GM12875 (cell line): ENCODE data around the gene PALB2.

Experiments used
- H3K4me3 ChIP-seq: one replicate; pipeline ENCODE4 v1.5.1; 2011; ENCODE audit warnings: low read depth, low read length, control low read depth
- TF ChIP-seq, protein P1 (sequence below): IDR thresholded peaks from 2 replicates; pipeline ENCODE4 v1.5.1; 2011; ENCODE audit warnings: low read depth, mild to moderate bottlenecking, control low read depth, inconsistent platforms, low read length, moderate library complexity, borderline replicate concordance; ENCODE audit not compliant: insufficient read depth

PALB2 gene

DNA sequence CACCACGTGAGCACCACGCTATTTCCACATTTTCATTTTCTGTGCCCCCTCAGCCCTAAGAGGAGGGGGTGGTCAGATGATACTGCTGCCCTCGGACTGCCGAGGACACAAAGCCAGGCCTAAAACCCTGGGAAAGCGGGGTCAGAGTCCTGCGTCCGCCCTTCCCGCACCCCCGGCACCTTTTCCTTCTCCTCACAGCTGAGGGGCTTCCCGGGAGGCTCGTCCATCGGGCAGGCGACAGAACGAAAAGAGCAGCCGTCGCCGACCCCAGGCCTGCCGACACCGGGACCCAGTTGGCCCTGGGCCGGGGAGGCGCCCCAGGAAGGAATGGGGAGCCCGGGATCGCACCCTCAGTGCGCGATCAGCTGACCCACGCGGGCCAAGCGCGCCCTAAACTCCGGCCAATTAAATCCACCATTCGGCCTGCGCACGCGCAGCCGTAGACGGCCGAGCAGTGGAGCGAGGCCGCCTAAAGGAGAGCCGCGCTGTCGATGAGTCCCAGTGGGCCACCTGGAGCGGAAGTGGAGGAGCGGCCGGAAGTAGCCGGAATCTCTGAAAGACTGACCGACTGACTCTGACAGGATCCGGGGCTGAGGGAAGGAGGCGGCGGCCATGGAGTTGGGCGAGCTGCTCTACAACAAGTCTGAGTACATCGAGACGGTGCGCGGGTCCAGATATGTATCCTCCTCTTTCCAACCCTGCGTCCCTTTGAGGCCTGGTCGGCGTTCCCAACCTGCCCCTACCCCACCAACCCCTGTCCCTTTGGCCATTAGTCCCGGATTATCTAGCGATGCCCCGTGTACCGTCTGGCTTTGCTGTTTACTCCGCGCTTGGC, at the start of gene PALB2, which contains the start of gene DCTN5:
TSS of gene PALB2 (minus strand) at position 380 of the 835 bp plus-strand sequence. CDS start at position 227, 153 bp downstream.
TSS of gene DCTN5 (plus strand) at position 536 of the 835 bp plus-strand sequence. CDS start at position 613, 77 bp downstream.
- H3K4me3 ChIP-seq, result peak within 1 kb of the TSS; percentile 84
- TF ChIP-seq, protein P1, sequence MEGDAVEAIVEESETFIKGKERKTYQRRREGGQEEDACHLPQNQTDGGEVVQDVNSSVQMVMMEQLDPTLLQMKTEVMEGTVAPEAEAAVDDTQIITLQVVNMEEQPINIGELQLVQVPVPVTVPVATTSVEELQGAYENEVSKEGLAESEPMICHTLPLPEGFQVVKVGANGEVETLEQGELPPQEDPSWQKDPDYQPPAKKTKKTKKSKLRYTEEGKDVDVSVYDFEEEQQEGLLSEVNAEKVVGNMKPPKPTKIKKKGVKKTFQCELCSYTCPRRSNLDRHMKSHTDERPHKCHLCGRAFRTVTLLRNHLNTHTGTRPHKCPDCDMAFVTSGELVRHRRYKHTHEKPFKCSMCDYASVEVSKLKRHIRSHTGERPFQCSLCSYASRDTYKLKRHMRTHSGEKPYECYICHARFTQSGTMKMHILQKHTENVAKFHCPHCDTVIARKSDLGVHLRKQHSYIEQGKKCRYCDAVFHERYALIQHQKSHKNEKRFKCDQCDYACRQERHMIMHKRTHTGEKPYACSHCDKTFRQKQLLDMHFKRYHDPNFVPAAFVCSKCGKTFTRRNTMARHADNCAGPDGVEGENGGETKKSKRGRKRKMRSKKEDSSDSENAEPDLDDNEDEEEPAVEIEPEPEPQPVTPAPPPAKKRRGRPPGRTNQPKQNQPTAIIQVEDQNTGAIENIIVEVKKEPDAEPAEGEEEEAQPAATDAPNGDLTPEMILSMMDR, result no peak

DNA sequence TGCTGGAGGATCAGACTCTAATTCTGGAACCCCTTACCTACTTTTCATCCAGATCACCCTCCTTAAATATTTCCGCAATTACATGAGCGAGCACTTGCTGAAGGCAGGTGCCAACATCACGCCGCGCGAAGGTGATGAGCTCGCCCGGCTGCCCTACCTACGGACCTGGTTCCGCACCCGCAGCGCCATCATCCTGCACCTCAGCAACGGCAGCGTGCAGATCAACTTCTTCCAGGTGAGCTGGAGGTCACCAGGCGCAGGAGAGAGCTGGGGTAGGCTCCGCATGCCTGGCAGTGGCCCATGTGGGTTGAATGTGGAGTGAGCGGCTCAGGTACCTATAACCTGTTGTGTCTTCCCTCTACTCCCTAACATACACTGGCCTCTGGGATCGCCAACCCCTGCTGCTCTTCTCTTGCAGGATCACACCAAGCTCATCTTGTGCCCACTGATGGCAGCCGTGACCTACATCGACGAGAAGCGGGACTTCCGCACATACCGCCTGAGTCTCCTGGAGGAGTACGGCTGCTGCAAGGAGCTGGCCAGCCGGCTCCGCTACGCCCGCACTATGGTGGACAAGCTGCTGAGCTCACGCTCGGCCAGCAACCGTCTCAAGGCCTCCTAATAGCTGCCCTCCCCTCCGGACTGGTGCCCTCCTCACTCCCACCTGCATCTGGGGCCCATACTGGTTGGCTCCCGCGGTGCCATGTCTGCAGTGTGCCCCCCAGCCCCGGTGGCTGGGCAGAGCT, 48.5 kb upstream of the PALB2 start:
- TF ChIP-seq, protein P1, result no peak
- H3K4me3 ChIP-seq, result no peak overlapping the region

DNA sequence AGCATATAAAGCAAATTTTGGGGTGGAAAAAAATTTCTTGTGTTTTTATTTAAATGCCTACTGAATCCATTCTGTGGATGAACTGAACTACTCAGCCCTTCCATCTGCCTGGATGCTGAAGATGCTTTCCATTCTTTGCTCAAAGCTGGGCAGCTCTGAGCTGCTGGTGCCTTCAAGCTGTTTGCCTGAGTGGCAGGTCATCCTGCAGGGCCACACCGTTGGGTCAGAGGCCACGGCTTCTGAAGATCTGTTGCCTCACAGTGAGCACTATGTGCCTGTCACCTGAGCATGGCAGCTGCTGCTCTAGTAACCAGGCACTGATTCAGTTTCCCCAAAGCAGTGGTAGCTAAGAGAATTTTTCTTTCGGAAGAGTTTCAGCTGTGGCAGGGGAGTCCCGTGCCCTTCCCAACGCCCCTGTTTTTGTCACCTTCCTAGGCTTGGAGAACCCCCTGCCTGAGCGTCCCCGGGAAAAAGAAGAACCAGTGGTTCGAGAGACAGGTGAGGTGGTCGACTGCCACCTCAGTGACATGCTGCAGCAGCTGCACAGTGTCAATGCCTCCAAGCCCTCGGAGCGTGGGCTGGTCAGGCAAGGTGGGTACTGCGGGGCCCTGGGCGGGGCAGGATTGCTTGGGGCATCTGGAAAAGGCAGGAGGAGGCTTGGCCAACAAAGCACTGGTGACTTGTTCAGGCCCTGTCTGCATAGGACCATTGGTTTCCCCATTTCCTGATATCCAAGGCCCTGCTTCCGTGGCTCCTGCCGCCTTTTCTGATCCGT, 46.1 kb upstream of the PALB2 start:
- TF ChIP-seq, protein P1, result no peak
- H3K4me3 ChIP-seq, result no peak overlapping the region

DNA sequence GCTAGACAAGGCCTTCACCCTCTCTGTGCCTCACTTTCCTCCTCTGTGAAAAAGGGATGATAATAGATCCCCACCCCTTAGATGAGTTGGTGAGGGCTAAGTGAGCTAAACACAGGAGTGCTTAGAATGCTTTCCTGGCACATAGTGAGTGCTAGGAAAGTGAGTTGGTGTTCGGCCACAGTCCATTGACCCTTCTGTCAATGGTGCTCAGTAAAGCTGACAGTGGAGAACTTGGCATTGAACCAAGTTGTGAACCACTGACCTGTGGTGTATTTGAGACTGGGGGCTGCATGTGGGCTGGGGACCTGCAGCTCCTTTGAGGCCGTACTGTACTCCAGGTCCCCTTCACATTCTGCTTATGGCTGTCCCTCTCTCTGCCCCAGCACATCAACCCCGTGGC, 42.4 kb upstream of the PALB2 start:
- TF ChIP-seq, protein P1, result no peak
- H3K4me3 ChIP-seq, result no peak overlapping the region

DNA sequence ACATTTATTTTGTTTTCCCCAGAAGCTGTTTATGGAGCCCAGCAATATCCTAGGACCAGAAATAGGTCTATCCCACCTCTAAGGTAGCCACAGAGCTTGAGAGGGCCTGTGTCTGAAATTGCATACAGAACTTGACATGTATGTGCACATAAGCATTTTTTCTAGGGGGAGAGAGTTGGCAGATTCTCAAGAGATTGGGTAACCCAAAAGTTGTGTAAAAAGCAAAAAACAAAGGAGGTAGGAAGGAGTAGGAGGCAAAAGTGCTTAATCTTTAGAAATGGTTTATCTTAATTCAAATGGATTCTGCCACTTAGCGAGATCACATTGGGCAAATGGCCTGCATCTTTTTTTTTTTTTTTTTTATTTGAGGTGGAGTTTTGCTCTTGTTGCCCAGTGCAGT, 41.1 kb upstream of the PALB2 start:
- no peak overlapping the region for H3K4me3 ChIP-seq
- TF ChIP-seq, protein P1, result no peak

DNA sequence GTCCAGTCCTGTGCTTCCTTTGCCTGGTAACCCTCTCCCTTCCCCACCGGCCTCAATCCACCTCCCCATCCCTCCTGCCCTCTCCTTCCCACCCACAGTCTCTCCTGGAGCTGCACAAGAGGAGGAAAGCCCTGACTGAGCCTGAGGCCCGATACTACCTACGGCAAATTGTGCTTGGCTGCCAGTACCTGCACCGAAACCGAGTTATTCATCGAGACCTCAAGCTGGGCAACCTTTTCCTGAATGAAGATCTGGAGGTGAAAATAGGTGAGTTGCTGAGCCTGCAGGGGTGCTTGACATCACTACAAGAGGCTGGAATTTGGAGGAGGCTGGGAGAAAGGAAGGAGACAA, 38.9 kb upstream of the PALB2 start:
- TF ChIP-seq, protein P1, result no peak
- H3K4me3 ChIP-seq, result peak overlapping the region; percentile 67
